Right lobe of liver (tissue), 4 donors: ENCODE results near the gene CCSER1.

Experiments
- POLR2A ChIP-seq: fragments of 450-650 bp; IDR thresholded peaks from one replicate; pipeline ENCODE4 v1.6.1; 2017; ENCODE audit warnings: antibody characterized with exemption, mild to moderate bottlenecking
- TF ChIP-seq, protein P1 (sequence below), 4 donors: fragments of 200-600 bp in 3 of 4; fragments of 450-650 bp in 1 of 4; IDR thresholded peaks; one replicate each; pipeline versions ENCODE4 v1.5.1 to v1.8.0; 2016 to 2022; ENCODE audit warnings: antibody characterized with exemption in 4 of 4, mild to moderate bottlenecking in 2 of 4
- donor health status: DM: no; HTN: no; CAD: no.
- donor health status: DM: no; HTN: no; CAD: no.
- donor health status: DM: no; HTN: yes; CAD: no.

GRCh38 chr4:90317785-90318184 is 190.6 kb downstream of the CCSER1 start:
- TF ChIP-seq, protein P1, sequence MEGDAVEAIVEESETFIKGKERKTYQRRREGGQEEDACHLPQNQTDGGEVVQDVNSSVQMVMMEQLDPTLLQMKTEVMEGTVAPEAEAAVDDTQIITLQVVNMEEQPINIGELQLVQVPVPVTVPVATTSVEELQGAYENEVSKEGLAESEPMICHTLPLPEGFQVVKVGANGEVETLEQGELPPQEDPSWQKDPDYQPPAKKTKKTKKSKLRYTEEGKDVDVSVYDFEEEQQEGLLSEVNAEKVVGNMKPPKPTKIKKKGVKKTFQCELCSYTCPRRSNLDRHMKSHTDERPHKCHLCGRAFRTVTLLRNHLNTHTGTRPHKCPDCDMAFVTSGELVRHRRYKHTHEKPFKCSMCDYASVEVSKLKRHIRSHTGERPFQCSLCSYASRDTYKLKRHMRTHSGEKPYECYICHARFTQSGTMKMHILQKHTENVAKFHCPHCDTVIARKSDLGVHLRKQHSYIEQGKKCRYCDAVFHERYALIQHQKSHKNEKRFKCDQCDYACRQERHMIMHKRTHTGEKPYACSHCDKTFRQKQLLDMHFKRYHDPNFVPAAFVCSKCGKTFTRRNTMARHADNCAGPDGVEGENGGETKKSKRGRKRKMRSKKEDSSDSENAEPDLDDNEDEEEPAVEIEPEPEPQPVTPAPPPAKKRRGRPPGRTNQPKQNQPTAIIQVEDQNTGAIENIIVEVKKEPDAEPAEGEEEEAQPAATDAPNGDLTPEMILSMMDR (IDR thresholded peaks at IDR 0.05) = no peak
- no peak for TF ChIP-seq POLR2A
